ENCODE measurements around the gene SLC26A8. TPM values are rescaled to one million over a fixed set of nuclear protein-coding genes. Genes with fewer than 3 reads are reported as not detected.
A peak's percentile ranks its signal among the peaks of the same experiment; 100 is the strongest.
"Not testable (repeated sequence)": the region's sequence is repeated elsewhere in the genome, so short reads cannot be mapped to it uniquely, and the experiment has no call there.

SLC26A8 gene
- polyA plus RNA-seq, 1 donor: 0.22 TPM

DNA sequence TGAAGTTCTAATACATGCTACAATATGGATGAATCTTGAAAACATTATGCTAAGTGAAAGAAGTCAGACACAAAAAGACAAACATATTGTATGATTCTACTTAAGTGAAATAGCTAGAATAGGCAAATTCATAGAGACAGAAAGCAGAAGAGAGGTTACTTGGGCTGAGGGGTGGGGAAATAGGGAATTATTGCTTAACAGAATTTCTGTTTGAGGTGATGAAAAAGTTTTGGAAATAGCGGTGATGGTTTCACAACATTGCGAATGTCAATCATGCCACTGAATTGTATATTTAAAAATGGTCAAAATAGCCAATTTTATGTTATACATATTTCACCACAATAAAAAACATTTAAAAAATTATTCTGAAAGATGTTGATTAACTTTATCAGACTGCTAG lies 6.1 kb downstream of the SLC26A8 start:
- DNase-seq (ENCODE audit: low read depth): no peak

DNA sequence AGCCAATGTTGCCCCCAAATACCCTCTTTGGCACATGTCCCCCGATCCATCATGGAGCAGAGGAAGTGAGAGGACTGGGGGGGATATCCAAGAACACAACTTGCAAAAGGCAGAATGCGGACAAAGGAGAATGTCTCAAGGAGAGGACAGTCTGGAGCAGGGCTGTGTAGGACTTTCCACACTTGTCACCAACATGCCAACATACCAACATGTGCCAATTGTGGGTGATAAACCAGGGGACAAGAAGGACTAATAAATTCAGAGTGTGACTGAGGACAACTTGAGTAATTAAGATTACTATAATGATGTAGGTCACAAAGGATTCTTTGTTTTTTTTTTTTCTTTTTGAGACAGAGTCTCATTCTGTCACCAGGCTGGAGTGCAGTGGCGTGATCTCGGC lies 8.8 kb downstream of the SLC26A8 start:
- DNase-seq (ENCODE audit: low read depth): no peak

DNA sequence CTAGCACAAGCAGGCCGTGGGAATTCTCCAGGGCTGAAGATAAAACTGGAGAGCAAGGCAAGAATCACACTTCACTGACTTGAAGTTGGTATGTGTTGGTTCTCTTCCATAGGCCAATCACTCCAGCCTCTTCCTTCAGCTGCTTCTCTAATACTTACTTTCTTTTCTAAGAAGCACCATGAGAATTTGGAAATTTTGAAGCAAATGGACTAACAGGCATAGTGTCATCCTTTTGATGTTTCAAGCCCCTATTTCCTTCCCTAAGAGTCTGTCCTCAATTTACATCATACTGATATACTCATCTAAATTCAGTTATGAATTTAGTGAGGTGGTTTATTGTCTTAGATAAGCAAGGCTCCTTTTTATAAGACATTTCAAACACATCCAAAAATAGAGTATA lies 24.0 kb downstream of the SLC26A8 start:
- DNase-seq (ENCODE audit: low read depth): no peak

DNA sequence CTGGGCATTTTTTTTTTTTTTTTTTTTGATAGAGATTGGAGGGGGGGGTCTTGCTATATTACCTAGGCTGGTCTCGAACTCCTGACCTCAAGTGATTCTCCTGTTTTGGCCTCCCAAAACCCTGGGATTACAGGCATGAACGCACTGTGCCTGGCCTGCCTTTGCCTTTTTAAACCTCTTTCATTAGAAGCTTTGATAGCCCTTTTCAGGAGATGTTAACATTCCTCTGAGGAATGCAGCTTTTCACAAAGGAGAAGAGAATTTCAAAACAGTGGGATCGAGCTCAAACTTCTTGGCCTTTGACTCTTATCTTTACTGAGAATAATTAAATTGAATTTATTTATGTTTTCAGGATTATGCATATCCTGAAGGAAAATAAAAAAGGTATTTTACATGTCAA lies 31.3 kb downstream of the SLC26A8 start:
- no peak for DNase-seq (ENCODE audit: low read depth)

DNA sequence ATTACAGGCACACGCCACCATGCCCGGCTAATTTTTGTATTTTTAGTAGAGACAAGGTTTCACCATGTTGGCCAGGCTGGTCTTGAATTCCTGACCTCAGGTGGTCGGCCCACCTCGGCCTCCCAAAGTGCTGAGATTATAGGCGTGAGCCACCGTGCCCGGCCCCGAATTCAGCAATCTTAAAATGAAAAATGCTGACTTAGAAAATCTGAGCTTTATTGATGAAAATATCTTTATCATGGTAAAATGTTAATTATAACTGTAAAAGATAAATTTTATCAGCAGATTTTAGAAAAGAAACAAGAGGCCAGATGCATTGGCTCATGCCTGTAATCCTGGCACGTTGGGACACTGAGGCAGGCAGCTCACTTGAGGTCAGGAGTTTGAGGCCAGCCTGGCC lies 36.4 kb downstream of the SLC26A8 start:
- not testable (repeated sequence) for DNase-seq (ENCODE audit: low read depth)

DNA sequence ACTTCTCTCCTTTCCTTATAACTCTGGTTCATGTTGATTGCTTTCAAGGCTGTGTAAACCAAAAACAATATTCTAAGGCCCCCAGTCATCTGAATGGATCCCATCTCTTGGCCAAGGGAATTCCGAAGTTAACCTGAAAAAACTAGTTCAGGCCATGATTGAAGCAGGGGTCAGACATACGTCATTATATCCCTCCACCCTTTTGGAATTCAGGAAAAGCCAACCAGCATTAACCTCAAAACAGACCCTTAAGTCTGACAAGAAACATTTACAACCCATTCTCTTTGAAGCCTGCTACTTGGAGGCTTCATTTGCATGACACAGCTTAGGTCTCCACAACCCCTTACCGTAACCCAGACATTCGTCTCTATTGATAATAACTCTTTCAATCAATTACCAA lies 39.7 kb downstream of the SLC26A8 start:
- no peak for DNase-seq (ENCODE audit: low read depth)

DNA sequence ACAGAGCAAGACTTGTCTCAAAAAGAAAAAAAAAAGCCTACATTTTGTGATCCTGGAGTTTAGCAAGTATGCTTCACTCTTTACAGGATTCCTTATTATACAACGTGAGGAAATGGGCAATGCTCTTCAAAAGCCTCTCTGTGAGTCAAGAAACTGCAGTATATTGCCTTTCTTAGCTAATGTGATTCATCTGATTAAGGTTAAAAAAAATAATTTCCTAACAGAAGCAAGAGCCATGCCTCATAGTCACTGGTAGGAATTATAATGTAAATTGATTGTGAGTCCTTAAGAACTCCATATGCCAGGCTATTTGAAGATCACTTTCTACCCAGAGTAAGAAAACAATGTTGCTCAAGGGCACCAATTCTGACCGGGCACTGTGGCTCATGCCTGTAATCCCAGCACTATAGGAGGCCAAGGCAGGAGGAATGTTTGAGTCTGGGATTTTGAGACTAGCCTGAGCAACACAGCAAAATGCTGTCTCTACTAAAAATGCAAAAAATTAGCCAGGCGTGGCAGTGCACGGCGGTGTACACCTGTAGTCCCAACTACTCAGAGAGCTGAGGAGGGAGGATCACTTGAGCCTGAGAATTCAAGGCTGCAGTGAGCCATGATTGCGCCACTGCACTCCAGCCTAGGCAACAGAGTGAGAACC lies 43.3 kb downstream of the SLC26A8 start:
- DNase-seq (ENCODE audit: low read depth): no peak

DNA sequence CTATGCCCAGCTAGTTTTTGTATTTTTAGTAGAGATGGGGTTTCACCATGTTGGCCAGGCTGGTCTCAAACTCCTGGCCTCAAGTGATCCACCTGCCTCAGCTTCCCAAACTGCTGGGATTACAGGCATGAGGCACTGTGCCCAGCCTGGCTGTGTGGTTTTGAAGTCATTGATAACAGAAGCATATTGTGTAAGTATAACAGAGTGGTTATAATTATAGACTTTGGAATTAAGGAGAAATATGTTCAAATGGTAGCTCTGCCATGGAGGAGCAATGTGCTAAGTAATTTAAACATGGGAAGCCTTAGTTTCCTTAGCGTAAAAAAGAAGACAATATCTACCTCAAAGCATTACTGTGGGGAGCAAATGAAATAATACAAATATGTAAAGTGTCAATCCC lies 44.3 kb downstream of the SLC26A8 start:
- not testable (repeated sequence) for DNase-seq (ENCODE audit: low read depth)

DNA sequence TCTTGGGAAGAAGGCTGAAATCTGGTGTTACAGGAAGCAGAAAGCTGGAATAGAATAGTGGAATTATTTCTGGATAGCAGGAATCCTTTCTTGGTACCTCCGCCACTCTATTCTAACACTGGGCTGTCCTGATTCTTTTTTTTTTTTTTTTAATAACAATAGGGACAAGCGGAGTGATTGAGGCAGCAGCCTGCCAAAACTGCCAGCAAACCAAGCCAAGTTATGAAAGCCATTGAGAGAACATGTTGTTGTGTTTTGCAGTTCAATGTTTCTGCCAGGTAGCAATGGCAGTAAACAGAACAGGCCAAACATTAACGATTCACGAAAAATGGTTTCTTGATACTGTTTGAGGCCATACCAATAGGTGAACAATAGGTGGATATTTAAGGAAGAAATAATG lies 47.1 kb downstream of the SLC26A8 start:
- no peak for DNase-seq (ENCODE audit: low read depth)

DNA sequence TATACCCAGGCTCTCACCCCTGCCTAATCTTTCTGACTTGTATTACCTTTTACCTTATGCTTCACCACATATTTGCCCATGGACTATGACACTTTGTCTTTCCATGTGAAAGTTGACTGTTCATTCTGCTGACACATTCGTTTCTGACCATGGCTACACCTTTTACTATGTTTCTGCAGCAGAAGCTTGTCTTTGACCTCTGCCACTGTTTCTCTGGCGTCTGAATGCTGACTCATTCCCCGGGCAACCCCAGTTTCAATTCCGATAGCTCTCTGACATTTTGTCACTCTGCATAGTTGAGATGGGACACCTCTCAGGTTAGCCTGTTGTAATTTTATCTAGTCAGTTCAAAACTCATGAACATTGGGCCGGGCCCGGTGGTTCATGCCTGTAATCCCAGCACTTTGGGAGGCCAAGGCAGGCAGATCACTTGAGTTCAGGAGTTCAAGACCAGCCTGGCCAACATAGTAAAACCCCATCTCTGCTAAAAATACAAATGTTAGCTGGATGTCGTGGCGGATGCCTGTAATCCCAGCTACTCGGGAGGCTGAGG lies 50.7 kb downstream of the SLC26A8 start:
- DNase-seq (ENCODE audit: low read depth): no peak

DNA sequence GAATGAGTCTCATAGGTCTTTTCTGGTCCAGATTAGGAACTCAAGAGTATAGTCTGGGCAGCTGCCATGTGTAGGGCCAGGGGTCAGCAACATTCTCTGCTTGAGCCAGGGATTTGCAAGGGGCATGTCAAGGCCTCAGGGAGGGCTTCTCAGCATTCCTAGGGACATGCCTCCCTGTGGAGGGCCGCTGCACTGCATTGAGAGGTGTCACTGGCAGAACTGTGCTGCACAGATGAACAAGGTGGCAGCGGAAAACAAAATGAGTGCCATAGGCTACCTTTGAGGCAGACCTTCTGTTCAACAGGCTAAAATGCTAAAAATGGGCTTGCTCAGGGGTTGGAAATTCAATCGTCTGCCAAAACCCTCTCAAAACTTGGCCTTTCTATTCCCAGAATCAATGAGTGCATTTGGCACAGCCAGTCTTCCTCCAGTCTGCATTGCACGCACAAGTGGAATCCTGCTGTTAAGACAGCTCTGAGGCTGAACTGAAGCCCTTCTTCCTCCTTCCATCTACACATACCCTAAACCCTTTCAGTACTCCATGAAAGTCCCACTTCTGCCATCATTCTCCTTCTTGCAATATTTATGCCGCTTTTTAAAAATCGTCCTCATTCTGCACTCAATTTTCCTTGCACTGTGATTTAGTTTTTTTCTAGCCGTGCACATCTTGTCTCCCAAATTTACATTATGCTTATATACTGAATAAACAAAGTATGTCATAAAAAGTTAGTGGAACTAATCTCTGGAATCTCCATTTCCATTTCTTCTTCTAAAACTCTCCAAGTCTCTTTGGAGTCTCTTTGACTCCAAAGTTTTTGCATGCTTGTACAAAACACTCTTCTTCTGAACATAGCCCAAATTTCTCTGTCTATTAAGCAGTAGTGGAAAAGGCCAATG lies 51.7 kb downstream of the SLC26A8 start:
- peak; percentile 25 for DNase-seq (ENCODE audit: low read depth)

DNA sequence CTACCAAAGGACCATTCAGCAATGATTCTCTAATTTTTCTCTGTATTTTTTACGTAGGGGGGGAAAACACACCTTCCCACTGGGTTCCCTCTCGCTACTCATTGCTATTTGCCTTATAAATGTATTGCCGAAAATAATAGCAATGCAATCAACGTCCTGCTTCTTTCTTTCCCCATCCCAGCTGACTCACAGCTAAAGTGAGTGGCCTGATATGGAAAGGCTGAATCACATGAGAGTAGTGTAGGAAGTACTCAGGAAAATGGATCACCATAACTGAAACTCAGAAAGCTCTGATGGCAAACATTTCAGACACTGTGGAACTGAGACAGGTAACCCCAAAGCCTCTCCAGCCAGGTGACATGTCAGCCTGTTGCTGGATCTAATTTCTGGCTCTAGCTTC lies 54.3 kb downstream of the SLC26A8 start:
- no peak for DNase-seq (ENCODE audit: low read depth)

DNA sequence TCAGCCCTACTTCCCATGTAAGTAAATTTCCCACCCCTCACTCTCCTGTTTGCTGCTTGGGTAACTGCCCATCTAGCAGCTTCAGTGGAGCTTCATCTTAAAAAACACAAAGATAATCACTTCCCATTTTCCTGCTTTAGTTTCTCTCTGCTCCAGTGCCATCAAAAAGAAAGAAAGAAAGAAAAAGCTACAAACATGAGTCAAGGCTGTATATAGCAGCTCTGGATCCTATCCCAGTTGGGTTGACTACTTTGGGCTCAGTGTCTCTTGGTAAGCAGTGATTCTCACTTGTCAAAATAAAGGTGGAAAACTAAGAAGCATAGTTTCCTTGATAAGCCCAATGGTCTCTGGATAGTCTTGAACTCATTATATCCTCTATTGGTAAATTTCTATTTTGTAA lies 54.8 kb downstream of the SLC26A8 start:
- no peak for DNase-seq (ENCODE audit: low read depth)

DNA sequence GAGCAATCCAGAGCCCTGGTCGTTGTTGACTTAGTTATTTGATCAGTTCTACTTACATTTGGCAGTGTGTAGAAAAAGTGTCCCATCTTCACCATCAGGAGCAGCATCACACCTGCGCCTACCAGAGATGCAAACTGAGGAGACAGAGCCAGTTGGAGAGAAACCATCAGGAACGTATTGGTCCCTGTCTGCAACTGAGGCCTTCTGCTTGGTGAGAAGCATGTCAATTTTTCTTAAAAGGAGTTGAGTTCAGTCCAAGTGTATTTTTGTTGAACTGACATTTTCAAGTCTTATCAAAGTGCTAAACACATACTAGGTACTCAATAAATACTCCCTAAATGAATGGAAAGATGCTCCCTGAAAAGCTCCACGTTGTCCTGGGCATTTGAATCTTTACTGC lies 55.6 kb downstream of the SLC26A8 start:
- DNase-seq (ENCODE audit: low read depth): no peak

DNA sequence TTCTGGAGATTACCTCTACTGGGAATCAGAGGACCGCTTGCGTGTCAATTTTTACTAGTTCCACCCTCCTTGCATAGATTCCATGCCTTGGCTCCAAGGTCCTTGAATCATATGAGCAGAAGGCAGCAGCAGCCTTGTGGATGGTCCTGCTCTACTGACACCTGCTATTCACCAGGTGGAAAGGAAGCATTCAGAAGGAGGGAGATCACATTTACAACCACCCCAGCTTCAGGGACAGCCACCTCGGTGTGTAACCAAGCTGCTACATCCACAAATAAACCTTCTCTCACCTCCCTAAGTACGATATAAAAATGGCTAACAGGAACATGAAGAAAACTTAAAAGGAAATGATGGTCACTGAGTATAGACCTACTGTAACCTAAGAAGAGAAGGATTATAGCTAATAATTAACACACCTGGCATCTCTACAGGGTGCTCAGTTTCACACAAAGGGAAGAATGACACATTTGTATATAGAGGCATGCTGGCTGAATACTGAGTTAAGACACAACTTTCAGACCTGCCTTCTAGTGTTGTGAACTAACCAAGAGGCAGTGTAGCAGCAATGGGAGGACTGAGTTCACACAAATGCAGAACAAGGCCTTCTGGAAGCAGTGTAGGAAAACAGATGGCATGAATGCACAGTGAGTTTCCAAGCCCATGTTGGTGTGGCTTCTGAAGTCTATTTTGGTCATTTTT lies 57.2 kb downstream of the SLC26A8 start:
- DNase-seq (ENCODE audit: low read depth): no peak

DNA sequence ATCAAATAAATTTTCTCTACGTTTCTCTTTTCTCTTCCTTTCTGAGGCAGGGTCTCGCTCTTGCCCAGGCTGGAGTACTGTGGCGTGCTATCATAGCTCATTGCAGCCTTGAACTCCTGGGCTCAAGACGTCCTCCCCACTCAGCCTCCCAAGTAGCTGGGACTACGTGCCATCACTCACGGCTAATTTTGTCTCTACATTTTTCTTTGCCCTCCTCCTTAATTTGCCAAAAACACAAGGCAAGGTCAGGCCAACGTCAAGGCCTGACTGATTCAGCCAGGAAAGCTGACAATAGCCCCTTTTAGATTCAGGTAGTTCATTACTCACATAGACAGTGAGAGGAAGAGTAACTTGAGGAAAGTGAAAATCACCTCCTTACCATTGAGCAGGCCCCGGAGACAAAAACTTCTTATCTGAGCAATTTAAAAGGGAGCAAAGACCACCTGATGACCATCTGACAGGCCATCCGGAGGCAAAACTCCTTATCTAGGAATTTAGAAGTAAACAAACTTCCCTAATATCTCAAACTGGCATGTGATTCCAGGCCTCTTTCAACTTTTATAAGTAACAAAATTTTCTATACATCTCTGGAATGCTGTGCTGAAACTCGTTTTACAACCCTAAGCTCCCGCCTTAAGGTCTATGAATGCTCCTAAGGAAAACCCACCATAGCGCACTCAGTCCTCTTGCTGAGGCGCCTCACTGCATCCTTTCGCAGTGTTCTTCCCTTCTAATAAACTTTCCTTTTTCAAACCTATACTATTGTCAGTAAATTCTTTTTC lies 61.5 kb downstream of the SLC26A8 start:
- no peak for DNase-seq (ENCODE audit: low read depth)

DNA sequence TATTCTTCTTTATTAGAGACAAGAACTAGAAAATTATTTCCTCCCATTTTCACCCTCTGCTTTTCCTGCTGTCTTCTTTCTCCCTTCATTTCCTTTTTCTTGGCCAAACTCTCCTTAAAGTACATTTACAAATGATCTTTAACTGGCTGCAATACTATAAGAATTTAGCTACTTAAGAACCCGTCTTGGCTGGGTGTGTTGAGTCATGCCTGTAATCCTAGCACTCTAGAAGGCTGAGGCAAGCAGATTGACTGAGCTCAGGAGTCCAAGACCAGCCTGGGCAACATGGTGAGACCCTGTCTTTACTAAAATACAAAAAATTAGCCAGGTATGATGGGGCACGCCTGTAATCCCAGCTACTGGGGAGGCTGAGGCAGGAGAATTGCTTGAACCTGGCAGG lies 64.3 kb downstream of the SLC26A8 start:
- DNase-seq (ENCODE audit: low read depth): no peak

DNA sequence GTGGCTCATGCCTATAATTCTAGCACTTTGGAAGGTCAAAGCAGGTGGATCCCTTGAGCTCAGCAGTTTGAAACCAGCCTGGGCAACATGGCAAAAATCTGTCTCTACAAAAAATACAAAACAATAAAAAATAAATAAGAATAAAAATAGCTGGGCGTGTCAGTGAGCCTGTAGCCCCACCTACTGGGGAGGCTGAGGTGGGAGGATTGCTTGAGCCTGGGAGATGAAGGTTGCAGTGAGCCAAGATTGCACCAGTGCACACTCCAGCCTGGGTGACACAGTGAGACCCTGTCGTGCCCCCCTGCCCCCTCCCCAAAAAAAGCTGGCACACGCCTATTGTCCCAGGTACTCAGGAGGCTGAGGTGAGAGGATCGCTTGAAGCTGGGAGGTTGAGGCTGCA lies 68.5 kb downstream of the SLC26A8 start:
- DNase-seq (ENCODE audit: low read depth): no peak

DNA sequence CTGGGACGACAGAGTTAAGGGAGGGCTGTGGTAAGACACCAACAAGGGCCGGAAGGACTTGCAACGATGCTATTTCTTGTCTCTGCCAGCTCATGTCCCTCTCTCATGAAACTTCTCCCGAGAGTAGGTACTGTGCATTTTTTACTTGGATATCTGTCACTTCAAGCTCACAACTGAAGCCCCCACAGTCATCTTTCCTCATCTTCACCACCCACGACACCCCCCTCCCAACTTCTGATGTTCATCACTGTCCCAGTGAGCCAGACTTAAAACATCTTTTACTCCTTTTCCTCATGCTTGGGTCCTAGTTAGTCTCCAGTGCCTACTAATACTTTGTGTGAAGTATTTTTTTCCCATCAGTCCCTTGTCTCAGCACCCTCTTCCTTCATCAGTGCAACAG lies 68.9 kb downstream of the SLC26A8 start:
- no peak for DNase-seq (ENCODE audit: low read depth)

DNA sequence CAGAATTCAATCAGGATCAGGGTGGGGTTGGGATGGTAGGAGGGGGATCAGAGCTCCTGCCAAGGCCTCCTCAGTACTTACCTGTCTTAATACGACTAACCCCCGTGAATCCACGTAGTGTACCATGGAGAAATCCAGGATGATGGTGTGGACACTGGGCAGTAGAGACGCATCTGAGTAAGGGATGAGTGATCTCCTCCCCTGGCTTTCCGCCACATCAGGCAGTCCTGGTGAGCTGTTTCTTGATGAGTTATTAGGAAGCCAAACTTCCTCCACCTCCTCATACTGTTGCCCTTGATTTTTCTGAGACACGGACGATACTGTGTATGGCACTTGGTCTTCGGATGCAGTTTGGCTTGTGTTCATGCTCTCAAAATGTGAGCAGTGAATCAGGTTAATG lies 69.4 kb downstream of the SLC26A8 start:
- DNase-seq (ENCODE audit: low read depth): no peak

DNA sequence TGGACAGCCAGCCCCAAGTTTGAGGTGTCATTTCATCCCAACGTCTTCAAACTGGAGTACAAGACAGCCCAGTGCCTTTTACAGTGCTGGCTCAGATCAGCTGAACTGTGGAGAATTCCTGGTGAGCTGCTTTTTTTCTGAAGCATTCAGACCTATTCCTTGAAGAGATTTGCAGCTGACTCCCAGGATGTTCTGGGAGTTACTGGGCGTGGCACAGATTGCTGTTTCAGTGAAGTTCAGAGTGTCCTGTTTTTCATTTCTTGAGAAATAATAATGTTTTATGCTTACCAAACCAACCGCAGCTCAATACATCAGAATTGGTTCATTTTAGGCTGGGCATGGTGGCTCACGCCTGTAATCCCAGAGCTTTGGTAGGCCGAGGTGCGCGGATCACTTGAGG lies 70.1 kb downstream of the SLC26A8 start:
- no peak for DNase-seq (ENCODE audit: low read depth)

DNA sequence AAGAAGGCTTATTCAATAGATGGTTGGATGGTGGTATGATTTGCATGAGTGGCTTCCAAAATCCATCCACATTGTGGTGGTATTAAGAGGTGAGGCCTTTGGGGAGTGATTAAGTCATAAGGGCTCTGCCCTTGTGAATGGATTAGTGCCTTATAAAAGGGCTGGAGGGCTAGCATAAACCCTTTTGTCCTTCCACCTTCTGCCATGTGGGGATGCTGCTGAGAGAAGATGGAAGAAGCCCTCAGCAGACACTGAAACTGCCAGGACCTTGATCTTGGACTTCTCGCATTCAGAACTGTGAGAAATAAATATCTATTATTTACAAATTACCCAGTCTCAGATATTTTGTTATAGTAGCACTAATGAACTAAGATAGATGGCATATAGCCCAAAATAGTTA lies 75.7 kb downstream of the SLC26A8 start:
- no peak for DNase-seq (ENCODE audit: low read depth)

Measured in forelimb muscle (tissue), 1 donor.